Upper lobe of left lung (tissue), 4 donors: Measurements from ENCODE around the gene SLC26A1.

Experiments used
- POLR2A ChIP-seq, 4 donors: fragments of 450-650 bp; IDR thresholded peaks; one replicate each; pipeline ENCODE4 v1.5.1; 2016 to 2017; ENCODE audit warnings: antibody characterized with exemption in 4 of 4, mild to moderate bottlenecking in 2 of 4
- POLR2AphosphoS5 ChIP-seq, 2 donors: sonication (generic); formaldehyde crosslinking; IDR thresholded peaks; one replicate each; pipeline ENCODE4 v1.5.1; 2017; ENCODE audit warnings: antibody characterized with exemption in 2 of 2

- TF ChIP-seq POLR2AphosphoS5 (IDR thresholded peaks at IDR 0.05) (no peak), POLR2A (IDR thresholded peaks at IDR 0.05) (no peak)
These were observed 44.9 kb downstream of the SLC26A1 start for GRCh38 chr4:948101-948935.
